GM18861 (cell line): ENCODE measurements around the gene SEPTIN2.
"Not testable (repeated sequence)": the region's sequence is repeated elsewhere in the genome, so short reads cannot be mapped to it uniquely, and the experiment has no call there.

Source experiments
- ATAC-seq: cut with Tn5 transposase; IDR thresholded peaks from one replicate; pipeline ENCODE4 v1.9.1; 2021; ENCODE audit not compliant: unreplicated experiment

SEPTIN2 gene

DNA sequence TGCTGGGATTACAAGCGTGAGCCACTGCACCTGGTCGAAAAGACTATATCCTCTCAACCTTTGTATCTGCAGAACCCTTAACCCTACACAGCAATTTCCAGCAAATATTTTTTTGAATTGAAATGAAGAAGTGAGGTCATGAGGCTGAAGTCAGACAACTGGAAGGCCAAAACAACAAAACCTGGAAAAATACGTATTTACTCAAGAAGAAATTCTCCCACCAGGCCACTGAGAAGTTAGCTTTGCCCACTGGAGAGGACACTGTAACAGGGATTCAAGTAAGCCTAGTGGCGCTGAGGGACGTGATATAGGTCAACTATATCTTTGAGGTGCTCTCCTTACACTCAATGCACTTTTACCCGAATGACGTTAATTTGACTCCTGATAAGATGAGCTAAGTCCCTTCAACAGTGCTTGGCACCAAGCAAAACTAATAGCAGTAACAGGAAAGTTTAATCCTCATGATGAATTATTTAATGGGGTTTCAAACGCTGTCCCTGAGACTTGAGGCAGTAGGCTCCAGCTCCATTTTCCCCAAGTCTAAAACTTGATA, 2.1 kb upstream of the SEPTIN2 start:
- ATAC-seq: no peak

DNA sequence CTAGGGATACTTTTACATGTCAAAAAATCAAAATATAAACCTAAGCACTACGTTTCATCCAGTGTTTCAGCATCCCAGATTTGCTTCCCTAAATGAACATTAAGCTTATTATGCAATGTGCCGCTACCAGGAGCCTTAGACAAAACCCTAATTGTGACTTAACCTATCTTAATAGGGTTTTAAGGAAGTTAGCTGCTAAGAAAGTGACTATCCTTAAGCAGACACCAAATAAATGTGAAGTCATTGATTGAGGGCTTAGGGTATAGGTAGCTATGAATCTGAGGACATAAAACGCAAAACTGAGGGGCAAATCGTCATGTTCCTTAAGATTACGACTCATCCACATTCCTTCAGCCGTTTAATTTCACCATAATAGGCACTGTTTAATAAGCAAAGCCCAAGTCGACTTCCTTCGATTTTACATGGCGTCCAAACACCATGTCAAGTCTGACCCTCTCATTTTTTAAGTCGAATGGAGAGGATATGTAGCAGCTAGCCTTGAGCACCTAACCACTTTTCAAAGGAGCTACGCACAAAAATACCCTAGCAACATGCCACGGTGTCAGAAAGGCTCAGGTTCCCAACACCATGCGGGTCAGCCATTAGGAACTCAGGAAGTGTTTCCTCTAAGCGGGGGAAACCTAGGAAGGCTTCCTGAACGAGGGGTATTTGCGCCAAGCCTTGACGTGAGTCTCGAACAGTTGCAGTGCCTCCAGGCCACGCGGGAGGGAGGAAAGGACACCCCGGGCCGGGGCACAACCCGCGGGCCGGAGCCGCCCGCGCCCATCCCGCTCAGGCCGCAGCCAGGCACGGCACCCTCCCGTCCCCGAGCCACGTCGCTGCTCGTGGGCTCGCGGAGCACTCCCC, 1.3 kb upstream of the SEPTIN2 start:
- no peak for ATAC-seq

DNA sequence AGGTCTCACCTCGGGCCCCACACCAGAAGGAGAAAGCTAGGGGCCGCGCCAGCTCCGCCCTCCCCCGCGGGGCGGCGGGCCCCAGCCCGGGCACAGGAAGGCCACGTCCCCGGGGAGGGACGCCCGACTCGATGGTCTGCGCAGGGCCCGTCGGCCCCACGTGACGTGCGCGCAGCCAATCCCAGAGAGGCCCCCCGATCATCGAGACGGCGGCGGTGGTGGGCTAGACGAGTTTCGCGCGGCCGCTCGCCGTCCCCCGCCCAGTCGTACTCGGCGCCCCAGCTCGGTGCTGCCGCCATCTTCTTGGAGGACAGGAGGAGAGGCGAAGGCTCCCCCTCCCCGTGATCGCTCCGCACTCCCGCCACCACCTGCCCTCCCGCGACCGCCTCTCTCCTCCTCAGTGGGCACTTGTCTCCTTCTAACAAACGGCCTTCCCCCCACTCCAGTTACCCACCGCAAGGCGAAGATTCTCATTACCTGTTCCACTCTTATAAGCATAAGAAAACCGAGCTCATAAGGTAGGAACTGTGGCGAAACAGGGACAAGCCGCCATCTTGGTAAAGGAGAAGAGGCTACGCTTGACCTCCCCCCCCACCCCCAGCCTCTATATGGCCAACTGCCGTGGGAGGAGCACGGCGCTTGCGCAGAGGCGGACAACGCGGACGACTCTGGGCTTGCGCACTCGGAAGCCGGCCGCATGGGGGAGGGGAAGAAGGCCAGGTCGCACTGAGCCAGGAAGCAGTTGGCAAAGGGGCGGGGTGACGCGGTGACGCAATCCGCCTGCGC, 439 bp upstream of the SEPTIN2 start, which contains the start of gene HDLBP:
Gene HDLBP, minus strand, starts transcription at position 580 of the 786 bp plus-strand sequence. CDS start 48,803 bp downstream, outside the sequence.
- ATAC-seq: peak; percentile 61

DNA sequence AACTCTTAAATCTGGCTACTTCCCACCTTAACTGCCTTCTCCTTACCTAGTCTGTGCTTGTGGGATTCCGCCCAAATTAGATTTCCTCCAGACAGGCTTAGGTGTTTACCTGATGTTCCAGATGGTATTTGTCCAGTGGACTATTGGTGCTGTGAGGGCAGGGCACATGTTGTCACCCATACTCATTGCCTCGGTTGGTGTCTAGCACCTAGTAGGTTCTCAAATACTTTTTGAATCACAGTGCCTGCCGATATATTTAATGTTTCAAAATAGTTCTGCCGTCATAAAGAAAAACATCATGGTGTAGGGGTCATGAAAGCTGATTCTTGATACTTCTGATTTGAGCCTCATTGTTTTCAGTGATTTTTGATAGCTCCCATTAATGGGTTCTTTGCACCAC, 1.1 kb downstream of the SEPTIN2 start:
- no peak for ATAC-seq

DNA sequence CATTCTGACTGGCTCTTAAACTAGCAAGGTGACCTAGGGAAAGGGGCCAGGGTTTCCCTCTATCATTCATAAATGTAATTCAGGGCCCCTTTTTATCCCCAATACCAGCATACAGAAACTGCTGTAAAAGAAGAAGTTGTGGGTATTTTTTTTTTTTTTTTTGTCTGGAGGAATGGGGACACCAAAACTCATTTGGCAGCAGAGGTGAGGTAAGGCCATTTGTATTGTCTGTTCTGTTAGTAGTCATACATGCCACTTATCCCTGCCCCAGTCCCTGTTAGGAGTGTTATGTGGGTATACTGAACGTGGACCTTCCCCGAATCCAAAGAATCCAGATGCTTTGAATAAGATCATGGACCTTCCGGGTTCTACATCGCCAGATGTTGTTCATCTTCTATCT, 1.7 kb downstream of the SEPTIN2 start:
- no peak for ATAC-seq

DNA sequence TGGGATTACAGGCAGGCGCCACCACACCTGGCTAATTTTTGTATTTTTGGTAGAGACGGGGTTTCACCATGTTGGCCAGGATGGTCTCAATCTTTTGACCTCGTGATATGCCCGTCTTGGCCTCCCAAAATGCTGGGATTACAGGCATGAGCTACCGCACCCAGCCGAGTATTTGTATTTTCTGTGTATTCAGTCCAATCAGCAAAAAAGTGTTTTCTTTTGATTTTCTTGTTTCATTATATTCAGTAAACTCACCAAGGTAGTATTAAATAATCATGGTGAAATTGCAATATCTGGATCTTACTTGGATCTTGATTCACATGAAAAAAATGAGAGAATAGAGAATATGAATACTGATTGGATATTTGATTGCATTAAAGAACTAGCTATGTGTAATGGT, 3.1 kb downstream of the SEPTIN2 start:
- ATAC-seq: not testable (repeated sequence)

DNA sequence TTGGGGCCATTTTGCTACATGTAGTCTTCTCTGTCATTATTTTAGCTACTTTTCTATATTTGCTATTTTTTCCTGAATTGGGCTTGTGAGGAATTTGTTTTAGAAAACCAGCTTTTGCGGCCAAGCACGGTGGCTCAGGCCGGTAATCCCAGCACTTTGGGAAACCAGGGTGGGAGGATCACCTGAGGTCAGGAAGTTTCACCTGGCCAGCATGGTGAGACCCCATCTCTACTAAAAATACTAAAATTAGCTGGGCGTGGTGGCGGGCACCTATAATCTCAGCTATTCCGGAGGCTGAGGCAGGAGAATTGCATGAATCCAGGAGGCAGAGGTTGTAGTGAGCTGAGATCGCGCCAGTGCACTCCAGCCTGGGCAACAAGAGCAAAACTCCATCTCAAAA, 4.7 kb downstream of the SEPTIN2 start:
- no peak for ATAC-seq

DNA sequence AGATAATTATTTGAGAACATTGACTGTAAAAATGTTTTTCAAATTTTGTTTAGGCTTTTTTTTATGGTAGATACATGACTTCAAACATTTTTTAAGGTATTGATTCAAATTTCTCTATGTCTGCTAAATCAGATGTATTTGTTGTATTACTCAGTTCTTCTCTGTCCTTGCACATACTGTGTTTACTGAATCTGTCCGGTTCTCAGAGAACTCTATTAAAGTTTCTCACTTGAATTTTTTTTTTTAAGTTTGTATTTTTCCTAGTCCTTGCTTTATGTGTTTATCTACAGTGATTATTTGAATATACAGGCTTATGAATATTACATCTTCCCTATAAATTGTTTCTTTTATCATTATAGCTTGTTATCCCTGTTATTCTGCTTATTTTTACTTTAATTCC, 5.3 kb downstream of the SEPTIN2 start:
- ATAC-seq: no peak

DNA sequence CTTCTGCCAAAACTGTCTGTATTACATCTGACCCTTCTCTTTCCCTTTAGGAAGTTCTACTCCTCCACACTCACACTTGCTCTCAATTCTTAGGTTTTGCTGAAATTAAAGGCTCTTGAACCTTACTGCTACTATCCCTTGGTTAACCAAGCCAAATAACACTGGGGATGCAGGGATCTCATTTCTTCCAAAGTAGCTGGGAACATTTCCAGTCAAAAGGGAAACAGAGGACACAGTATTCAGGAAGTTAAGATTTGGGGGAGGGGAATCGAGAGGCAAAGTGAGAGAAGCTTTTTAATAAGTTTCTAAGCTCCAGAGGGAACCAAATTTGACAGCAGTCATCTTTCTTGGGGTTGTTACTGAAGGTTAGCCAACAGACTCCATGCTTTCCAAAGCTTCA, 6.2 kb downstream of the SEPTIN2 start:
- no peak for ATAC-seq

DNA sequence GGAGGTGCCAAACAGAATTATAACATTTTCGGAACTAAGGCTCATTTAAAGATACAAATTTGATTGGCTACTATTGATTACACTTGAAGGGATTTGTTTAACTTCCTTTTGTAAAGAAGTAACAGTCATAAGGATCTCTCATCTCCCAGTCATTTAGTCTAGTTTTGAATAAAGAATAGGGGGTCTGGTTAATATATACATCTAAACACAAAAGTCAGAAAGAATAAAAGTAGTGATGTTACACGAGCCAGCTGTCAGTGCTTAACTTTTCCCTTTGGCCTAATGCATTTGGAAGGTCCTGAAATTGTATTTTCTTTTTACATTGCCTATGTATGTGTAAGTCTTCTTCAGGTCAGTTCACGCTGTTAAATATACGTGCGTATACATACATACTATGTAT, 8.1 kb downstream of the SEPTIN2 start:
- peak; percentile 37 for ATAC-seq

DNA sequence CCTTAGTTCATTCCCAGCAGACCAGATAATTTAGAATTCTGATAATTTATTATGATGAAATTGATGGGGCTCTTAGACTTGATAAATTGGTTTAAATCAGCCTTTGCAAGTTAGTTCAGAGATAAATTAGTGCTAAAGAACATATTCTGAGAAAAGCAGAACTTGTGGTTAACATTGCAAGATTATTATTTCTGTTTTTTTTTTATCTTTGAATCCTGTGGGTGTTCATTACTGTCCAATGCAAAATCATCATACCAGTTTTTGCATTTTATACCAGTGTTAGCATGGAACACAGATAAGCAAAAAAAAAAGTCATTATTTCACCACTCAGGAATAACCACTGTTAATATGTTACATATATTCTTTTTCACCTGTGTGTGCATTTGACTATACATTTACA, 9.1 kb downstream of the SEPTIN2 start:
- ATAC-seq: no peak

DNA sequence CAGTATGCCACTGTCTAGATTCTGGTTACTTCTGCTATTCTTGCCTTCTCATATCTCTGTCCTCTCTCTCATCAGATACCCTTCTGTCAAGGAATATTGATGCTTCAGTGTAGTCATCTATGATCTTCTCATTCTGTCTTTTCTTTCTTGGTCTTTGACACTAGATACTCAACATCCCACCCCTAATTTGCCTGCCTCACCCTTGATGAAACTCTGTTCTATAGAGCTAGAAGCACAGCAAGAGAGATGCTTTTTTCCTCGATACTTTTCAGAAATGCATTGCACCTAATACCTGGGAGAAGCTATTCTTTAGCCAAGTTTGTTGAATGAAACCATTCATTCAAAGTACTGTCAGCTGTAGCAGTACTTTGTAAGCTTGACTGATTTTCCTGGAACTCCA, 9.5 kb downstream of the SEPTIN2 start:
- ATAC-seq: no peak

DNA sequence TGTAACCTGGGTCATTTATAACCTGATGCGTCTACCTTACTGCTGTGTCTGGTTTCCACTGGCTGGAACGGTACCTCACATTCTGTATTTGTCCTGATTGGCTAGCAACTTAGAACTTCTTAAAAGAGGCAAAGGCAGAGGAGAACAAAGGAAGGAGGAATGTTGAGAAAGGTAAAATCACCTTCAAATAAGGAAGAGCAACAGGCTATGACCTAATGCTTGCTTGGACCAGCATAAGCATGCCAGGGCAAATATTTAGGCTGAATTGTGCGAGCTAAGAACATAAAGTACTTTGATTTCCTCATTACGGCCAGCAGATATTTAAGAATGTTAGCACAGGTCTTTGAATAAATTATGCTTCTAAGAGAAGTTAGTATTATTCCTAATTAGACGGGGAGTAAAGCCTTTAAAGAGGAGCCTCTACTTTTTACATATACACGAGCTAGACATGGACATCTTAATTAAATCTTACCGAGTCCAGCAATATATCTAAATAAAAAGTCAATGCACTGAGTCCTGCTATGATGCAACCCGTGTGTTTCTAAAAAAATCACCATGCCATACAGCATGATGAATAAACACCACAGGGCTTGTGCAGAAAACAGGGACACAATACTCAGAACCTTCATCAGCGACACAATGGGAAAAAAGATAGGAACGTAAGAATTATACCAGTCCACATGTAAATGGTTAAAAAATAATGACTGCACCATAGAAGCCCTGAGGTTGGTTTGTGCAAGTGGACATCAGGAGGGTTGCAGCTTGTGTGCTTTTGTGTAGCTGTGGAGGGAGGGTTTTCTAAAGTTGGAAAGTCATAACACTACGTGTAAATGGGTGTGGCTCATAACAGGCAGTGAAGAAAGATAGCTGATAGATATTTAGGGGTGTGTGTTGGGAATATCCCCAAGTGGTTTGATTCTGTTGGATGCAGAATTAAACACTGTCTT, 14.2 kb downstream of the SEPTIN2 start:
- ATAC-seq: no peak

DNA sequence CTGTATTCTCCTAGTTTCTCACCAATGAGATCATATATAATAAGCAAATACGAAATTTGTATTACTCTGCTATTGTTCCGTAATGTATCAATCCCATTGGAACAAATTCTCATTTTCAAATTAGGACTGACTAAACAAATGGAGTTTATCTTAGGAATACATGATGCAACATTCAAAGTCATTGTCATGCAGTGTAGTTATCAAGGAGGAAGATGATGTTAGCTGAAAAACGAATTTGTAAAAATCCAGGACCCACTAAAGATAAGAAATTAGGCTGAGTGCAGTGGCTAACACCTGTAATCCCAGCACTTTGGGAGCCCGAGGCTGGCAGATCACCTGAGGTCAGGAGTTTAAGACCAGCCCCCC, 14.9 kb downstream of the SEPTIN2 start:
- no peak for ATAC-seq

DNA sequence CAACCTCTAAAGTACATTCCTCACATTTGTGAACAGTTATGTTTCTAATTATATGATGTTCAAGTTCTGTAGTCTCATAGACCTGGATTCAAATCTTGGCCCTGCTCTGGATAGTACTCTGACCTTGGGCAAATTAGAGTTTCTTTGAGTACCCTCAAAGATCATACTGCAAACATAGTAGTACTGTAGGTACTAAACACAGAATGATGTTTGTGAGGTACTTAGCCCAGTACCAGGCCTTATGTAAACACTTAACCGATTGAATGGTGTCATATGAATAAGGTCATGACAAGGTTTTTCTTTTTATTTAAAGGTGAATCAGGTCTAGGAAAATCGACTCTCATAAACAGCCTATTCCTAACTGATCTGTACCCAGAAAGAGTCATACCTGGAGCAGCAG, 19.1 kb downstream of the SEPTIN2 start:
- no peak for ATAC-seq

DNA sequence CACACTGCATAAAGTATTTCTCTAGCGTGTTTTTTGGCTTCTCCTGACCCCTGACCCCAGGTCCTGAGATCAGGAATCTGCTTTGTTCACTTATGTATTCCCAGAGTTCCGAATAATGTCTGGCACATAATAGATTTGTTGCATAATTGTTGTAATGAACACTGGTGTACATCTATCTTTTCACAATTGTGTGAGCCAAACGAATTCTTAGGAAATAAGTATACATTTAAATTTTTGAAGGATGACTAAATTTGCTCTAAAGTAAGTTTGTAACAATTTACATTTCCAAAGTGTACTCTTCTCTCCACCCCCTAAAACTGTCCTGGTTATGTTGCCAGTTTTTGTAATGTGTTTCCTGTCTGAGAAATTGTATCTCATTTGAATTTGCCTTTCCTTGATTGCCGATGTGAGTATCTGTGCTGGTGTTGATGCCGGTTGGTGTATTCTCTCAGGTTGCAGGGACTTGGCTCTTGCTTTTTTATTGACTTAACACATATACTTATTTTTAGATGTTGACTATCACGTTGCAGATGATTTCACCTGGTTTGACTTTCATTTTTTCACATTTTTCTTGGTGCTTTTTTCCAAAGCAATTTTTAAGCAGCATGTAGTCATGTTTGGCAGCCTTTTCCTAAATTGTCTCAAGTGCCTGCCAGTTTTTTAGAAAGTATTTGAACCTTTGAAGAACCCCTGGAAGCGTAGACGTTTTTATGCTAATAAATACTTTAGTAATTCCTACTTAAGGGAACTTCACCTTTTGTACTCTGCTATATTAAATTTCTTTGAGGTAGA, 24.3 kb downstream of the SEPTIN2 start:
- no peak for ATAC-seq

DNA sequence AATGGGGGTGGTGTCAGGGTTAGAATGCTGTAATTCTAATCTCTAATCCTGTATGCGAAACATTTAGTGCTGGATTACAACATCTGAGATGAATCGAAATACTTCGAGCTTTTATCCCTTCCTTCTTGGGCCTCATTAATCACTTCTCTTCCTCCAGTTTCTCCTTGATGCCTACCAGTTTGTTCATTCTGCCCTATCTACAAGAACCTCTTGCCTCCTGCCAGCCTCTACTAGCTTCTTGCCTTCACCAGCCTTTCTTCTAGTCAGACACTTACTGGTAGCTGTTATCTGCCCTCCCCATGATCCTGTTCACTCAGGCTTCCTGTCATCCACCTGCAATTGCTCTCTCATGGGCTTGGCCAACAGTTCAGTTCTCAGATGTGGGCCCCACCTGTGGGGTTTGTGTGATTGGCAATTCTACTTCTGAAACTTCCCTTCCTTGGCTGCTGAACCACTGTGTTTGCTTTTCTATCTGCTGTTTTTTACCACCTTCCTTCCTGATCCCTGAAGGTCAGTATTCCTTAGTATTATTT, 25.0 kb downstream of the SEPTIN2 start:
- no peak for ATAC-seq

DNA sequence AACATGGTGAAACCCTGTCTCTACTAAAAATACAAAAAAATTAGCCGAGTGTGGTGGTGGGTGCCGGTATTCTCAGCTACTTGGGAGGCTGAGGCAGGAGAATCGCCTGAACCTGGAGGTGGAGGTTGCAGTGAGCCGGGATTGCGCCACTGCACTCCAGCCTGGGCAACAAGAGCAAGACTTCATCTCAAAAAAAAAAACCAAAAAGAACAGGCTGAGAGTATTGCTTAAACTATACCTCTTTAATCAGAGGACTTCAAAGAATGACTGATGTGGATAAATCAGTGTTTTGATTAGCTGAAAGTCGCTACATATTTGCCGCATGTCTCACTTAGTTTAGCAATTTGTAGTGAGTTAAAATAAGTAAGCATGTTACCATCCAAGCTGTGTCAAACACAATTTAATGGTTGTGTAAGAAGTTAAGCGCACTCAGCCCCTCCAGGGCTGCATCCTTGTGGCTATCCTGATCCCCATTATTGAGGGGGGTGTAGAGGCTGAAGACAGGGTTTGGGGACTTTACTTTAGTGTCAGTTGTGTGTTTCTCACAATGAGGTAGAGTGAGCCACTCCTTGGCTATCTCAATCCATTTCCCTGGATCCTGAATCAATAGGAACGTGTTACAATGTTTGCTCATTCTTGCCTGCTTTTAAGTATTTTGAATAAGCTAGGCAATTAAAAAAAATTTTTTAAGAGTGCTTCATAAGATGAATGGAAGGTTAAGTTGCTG, 29.4 kb downstream of the SEPTIN2 start:
- no peak for ATAC-seq

DNA sequence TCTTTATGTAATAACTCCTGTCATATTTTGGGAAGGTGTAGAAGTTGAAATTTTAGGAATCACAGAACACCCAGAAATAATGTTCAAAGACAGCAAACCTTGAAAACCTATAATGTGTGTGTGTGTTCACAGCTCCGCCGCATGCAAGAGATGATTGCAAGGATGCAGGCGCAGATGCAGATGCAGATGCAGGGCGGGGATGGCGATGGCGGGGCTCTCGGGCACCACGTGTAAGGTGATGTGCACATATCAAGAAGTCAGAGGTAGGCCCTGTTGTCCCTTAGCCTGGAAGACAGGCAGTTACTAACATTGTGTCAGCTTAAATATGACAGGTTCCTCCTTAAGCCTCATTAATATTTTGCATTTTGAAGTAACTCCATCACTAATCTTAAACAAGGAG, 34.2 kb downstream of the SEPTIN2 start:
- ATAC-seq: no peak
